Activated CD8-positive, alpha-beta memory T cell treated with anti-CD3 and anti-CD28 coated beads for 36 hours (primary cell): ENCODE data around the gene HDAC9. TPM values are rescaled to one million over a fixed set of nuclear protein-coding genes. Genes with fewer than 3 reads are reported as not detected.
"Not testable (repeated sequence)": the region's sequence is repeated elsewhere in the genome, so short reads cannot be mapped to it uniquely, and the experiment has no call there.

ENCODE experiments used
- CTCF ChIA-PET: fragments of 350-600 bp; sonication (Branson Sonifier 250); formaldehyde crosslinking; loops from one replicate; lab custom pipeline; 2021; ENCODE audit warnings: antibody characterized with exemption; lab: Charles Lee
- POLR2A ChIA-PET: fragments of 350-600 bp; sonication (Branson Sonifier 250); formaldehyde crosslinking; loops from one replicate; lab custom pipeline; 2021; ENCODE audit warnings: antibody characterized with exemption; lab: Charles Lee
- total RNA-seq, 2 experiments: library from RNA; stranded (reverse); gene quantifications; one replicate each; pipeline ENCODE4 v1.2.3, GENCODE V29; 2021

Gene HDAC9
- total RNA-seq, 2 experiments from 2014 or later: 2.5 to 3.2 TPM

- POLR2A ChIA-PET: no interaction called here
- CTCF ChIA-PET: no interaction called here
These were observed 190.4 kb downstream of the HDAC9 start for GRCh38 chr7:18685971-18686370.

GRCh38 chr7:18689551-18689950 lies 194.0 kb downstream of the HDAC9 start:
- CTCF ChIA-PET: no interaction called here
- POLR2A ChIA-PET: no interaction called here

- CTCF ChIA-PET: no interaction called here
- POLR2A ChIA-PET: no interaction called here
These were observed 197.9 kb downstream of the HDAC9 start for GRCh38 chr7:18693406-18693805.

GRCh38 chr7:18693816-18694215 lies 198.3 kb downstream of the HDAC9 start:
- CTCF ChIA-PET: no interaction called here
- POLR2A ChIA-PET: no interaction called here

- ChIA-PET POLR2A (no interaction called here), CTCF (no interaction called here)
These were observed 198.9 kb downstream of the HDAC9 start for GRCh38 chr7:18694484-18694883.

- ChIA-PET POLR2A (no interaction called here), CTCF (no interaction called here)
These were observed 199.4 kb downstream of the HDAC9 start for GRCh38 chr7:18694911-18695310.

- ChIA-PET CTCF (no interaction called here), POLR2A (no interaction called here)
These were observed 202.7 kb downstream of the HDAC9 start for GRCh38 chr7:18698258-18698734.

GRCh38 chr7:18700147-18700546 lies 204.6 kb downstream of the HDAC9 start:
- CTCF ChIA-PET: no interaction called here
- POLR2A ChIA-PET: no interaction called here

- POLR2A ChIA-PET: no interaction called here
- CTCF ChIA-PET: no interaction called here
These were observed 206.7 kb downstream of the HDAC9 start for GRCh38 chr7:18702071-18702829.

GRCh38 chr7:18703685-18704084 lies 208.1 kb downstream of the HDAC9 start:
- POLR2A ChIA-PET: no interaction called here
- CTCF ChIA-PET: no interaction called here

GRCh38 chr7:18706670-18707069 lies 211.1 kb downstream of the HDAC9 start:
- ChIA-PET CTCF (no interaction called here), POLR2A (no interaction called here)

- CTCF ChIA-PET: no interaction called here
- POLR2A ChIA-PET: no interaction called here
These were observed 212.7 kb downstream of the HDAC9 start for GRCh38 chr7:18708204-18708603.

- ChIA-PET POLR2A (no interaction called here), CTCF (no interaction called here)
These were observed 220.4 kb downstream of the HDAC9 start for GRCh38 chr7:18715988-18716387.

GRCh38 chr7:18721429-18721828 lies 225.9 kb downstream of the HDAC9 start:
- POLR2A ChIA-PET: no interaction called here
- CTCF ChIA-PET: no interaction called here

GRCh38 chr7:18724318-18724717 lies 228.8 kb downstream of the HDAC9 start:
- ChIA-PET POLR2A (no interaction called here), CTCF (no interaction called here)

- ChIA-PET CTCF (no interaction called here), POLR2A (no interaction called here)
These were observed 231.7 kb downstream of the HDAC9 start for GRCh38 chr7:18727115-18727870.

GRCh38 chr7:18736012-18736411 lies 240.5 kb downstream of the HDAC9 start:
- POLR2A ChIA-PET, CTCF ChIA-PET: not testable (repeated sequence)

GRCh38 chr7:18740579-18740988 lies 245.0 kb downstream of the HDAC9 start:
- CTCF ChIA-PET: no interaction called here
- POLR2A ChIA-PET: no interaction called here

GRCh38 chr7:18753972-18754610 lies 258.5 kb downstream of the HDAC9 start:
- POLR2A ChIA-PET: no interaction called here
- CTCF ChIA-PET: no interaction called here

GRCh38 chr7:18754766-18755165 lies 259.2 kb downstream of the HDAC9 start:
- CTCF ChIA-PET: no interaction called here
- POLR2A ChIA-PET: no interaction called here
